Keratinocyte (primary cell): ENCODE data around the gene PSG4. TPM values are rescaled to one million over a fixed set of nuclear protein-coding genes. Genes with fewer than 3 reads are reported as not detected.
"Not testable (repeated sequence)": the region's sequence is repeated elsewhere in the genome, so short reads cannot be mapped to it uniquely, and the experiment has no call there.

Experiments
- DNase-seq: peaks from one replicate; pipeline ENCODE4 v3.0.0-alpha.2; 2011; ENCODE audit warnings: low read depth, missing footprints, low spot score
- FAIRE-seq: peaks from 2 replicates; lab custom pipeline; 2011; peaks lifted over from hg19 to GRCh38; lab: Jason Lieb, UNC
- H2AFZ ChIP-seq: 2 replicates; pipeline ENCODE4 v1.6.0; 2012; ENCODE audit warnings: low read length, control low read depth, inconsistent platforms; ENCODE audit not compliant: control insufficient read depth
- H3K27ac ChIP-seq: 2 replicates; pipeline ENCODE4 v1.5.1; 2011; ENCODE audit warnings: low read length; ENCODE audit not compliant: control insufficient read depth, insufficient read depth
- H3K27me3 ChIP-seq: 3 replicates; pipeline ENCODE4 v1.6.0; 2011; ENCODE audit warnings: low read length; ENCODE audit not compliant: control insufficient read depth, insufficient read depth; ENCODE audit errors: extremely low read depth
- H3K36me3 ChIP-seq, 2 experiments: 2 replicates in 1 of 2; 3 replicates in 1 of 2; pipeline ENCODE4 v1.5.1; 2011; ENCODE audit warnings: low read length in 2 of 2, mild to moderate bottlenecking in 1 of 2; ENCODE audit not compliant: control insufficient read depth in 2 of 2, insufficient read depth in 2 of 2; ENCODE audit errors: extremely low read depth in 1 of 2
- H3K4me1 ChIP-seq: 3 replicates; pipeline ENCODE4 v1.5.1; 2011; ENCODE audit warnings: low read length; ENCODE audit not compliant: control insufficient read depth, insufficient read depth; ENCODE audit errors: extremely low read depth
- H3K4me2 ChIP-seq: 3 replicates; pipeline ENCODE4 v1.6.0; 2011; ENCODE audit warnings: low read depth, low read length; ENCODE audit not compliant: control insufficient read depth, insufficient read depth; ENCODE audit errors: extremely low read depth
- H3K4me3 ChIP-seq, 3 experiments: fragments of 200-600 bp in 1 of 3; sonication (generic) in 1 of 3; 2 replicates in 2 of 3; 3 replicates in 1 of 3; pipeline ENCODE4 v1.5.1; 2011 to 2016; ENCODE audit warnings: low read length in 3 of 3, mild to moderate bottlenecking in 3 of 3, control low read depth in 2 of 3, inconsistent platforms in 1 of 3, low read depth in 1 of 3, mixed read lengths in 1 of 3, mixed run types in 1 of 3, moderate library complexity in 1 of 3; ENCODE audit not compliant: control insufficient read depth in 2 of 3, insufficient read depth in 2 of 3; ENCODE audit errors: extremely low read depth in 1 of 3
- H3K79me2 ChIP-seq: 2 replicates; pipeline ENCODE4 v1.6.0; 2012; ENCODE audit warnings: low read length; ENCODE audit not compliant: control insufficient read depth, insufficient read depth
- H3K9ac ChIP-seq: 3 replicates; pipeline ENCODE4 v1.6.0; 2011; ENCODE audit warnings: low read length; ENCODE audit not compliant: control insufficient read depth, insufficient read depth; ENCODE audit errors: extremely low read depth
- H3K9me1 ChIP-seq: 3 replicates; pipeline ENCODE4 v1.6.0; 2011; ENCODE audit warnings: low read length; ENCODE audit not compliant: control insufficient read depth, insufficient read depth; ENCODE audit errors: extremely low read depth
- H3K9me3 ChIP-seq: 2 replicates; pipeline ENCODE4 v1.5.1; 2012; ENCODE audit warnings: low read depth, low read length; ENCODE audit not compliant: control insufficient read depth
- H4K20me1 ChIP-seq: 3 replicates; pipeline ENCODE4 v1.6.0; 2011; ENCODE audit warnings: low read length; ENCODE audit not compliant: control insufficient read depth, insufficient read depth; ENCODE audit errors: extremely low read depth
- EZH2 ChIP-seq: IDR thresholded peaks from one replicate; pipeline ENCODE4 v1.6.1; 2012; ENCODE audit warnings: inconsistent platforms, mild to moderate bottlenecking, low read length, moderate library complexity
- dilution Hi-C: fragments of 300-500 bp; cut with MboI; formaldehyde crosslinking; loops from one replicate; pipeline ENCODE4 v1.7.0; 2020; ENCODE audit warnings: low sequenced_read_pairs; ENCODE audit not compliant: extremely low pct_ligation_motif_present
- polyA plus RNA-seq, 5 experiments: library from polyadenylated mRNA; depleted of rRNA in 3 of 5; stranded (reverse) in 3 of 5; stranded (forward) in 1 of 5; unstranded in 1 of 5; fragments of >200 nt; gene quantifications; 1 replicate in 1 of 5; 2 replicates in 3 of 5; 3 replicates in 1 of 5; pipeline versions ENCODE4 v1.2.1 to v1.2.3, GENCODE V29; 2011 to 2012; ENCODE audit warnings: missing spikeins in 2 of 5, low read depth in 1 of 5, low replicate concordance in 1 of 5
- TF ChIP-seq, protein P1 (sequence below), 3 experiments: IDR thresholded peaks in 1 of 3; conservative IDR thresholded peaks in 1 of 3; optimal IDR thresholded peaks in 1 of 3; 2 replicates in 2 of 3; 3 replicates in 1 of 3; pipeline versions ENCODE3 to v1.5.1; 2011; ENCODE audit warnings: low read length in 3 of 3, mild to moderate bottlenecking in 3 of 3, moderate library complexity in 2 of 3, control low read depth in 1 of 3, inconsistent platforms in 1 of 3; ENCODE audit not compliant: insufficient read depth in 2 of 3; ENCODE audit errors: extremely low read depth in 1 of 3

Gene PSG4
- polyA plus RNA-seq, 1 donor (not counting 4 experiments of a cell fraction or from before 2014, with no cell fraction given) = 0.10 TPM

DNA sequence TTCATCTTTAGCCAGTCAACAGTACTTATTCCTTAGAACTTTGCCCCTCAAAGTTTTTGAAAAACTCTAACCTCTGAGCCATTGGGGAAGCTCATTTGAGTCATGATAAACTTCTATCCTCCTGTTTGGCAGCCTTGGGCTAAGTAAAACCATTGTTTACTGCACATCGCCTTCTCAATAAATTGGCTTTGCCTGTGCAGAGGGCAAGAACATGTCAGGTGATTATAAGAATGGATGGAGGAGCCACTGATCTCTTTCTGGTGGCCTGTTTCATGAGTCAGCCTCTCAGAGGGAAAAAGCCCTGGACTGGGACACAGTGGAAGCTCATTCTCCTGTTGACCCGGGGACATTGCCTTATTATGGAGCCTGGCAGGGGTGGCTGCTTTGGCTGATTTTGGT lies 19.4 kb upstream of the PSG4 start:
- H3K9me1 ChIP-seq = no peaks in the 10 kb centered on the region
- no peaks in the 10 kb centered on the region for H3K4me1 ChIP-seq
- no peaks in the 10 kb centered on the region for H3K27me3 ChIP-seq
- H3K79me2 ChIP-seq = no peaks in the 10 kb centered on the region
- no peaks in the 10 kb centered on the region for H3K36me3 ChIP-seq
- dilution Hi-C loops = no loop called here
- H4K20me1 ChIP-seq = no peaks in the 10 kb centered on the region
- no peaks in the 10 kb centered on the region for H3K9me3 ChIP-seq
- FAIRE-seq (no peak), DNase-seq (no peak)
- no peak overlapping the region for H2AFZ ChIP-seq
- no peak overlapping the region for H3K27ac ChIP-seq
- TF ChIP-seq EZH2 = no peak
- TF ChIP-seq, protein P1, sequence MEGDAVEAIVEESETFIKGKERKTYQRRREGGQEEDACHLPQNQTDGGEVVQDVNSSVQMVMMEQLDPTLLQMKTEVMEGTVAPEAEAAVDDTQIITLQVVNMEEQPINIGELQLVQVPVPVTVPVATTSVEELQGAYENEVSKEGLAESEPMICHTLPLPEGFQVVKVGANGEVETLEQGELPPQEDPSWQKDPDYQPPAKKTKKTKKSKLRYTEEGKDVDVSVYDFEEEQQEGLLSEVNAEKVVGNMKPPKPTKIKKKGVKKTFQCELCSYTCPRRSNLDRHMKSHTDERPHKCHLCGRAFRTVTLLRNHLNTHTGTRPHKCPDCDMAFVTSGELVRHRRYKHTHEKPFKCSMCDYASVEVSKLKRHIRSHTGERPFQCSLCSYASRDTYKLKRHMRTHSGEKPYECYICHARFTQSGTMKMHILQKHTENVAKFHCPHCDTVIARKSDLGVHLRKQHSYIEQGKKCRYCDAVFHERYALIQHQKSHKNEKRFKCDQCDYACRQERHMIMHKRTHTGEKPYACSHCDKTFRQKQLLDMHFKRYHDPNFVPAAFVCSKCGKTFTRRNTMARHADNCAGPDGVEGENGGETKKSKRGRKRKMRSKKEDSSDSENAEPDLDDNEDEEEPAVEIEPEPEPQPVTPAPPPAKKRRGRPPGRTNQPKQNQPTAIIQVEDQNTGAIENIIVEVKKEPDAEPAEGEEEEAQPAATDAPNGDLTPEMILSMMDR (optimal IDR thresholded peaks at IDR 0.05 in 1 of 3, IDR thresholded peaks at IDR 0.05 in 1 of 3, conservative IDR thresholded peaks at IDR 0.05 in 1 of 3; ENCODE audit: extremely low read depth in 1 of 3, insufficient read depth in 2 of 3, low read length in 3 of 3) = no peak
- no peak overlapping the region for H3K4me2 ChIP-seq
- no peak overlapping the region for H3K9ac ChIP-seq
- no peak overlapping the region for H3K4me3 ChIP-seq

DNA sequence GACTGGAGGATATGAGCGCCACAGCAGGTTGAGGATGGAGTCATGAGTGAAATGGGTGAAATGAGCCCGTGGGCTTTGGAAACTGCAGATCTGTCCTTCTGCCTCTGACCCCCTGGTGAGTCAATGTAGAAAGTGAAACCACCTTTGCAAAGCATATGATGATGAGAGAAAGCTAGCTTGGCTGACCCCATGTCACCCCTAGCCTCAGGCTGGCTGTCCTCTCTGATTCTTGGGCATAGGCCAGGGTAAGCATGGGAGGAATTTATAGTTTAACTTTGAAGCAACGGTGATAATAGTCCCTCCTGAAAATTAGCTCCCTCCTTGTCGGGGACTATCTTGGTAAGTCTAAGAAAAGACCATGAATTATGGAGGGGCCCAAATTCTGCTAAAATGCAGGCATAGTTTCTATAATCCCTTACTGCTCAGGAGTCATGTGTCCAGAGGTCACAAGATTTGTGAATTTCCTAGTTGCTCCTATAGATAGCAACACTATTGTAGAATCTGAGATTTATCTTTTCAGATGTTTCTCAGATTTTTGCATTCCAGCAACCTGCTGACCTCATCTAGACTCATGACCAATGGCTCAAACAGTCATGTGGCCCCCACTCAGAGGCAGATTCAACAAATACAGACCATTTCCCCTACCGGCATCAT lies 18.9 kb upstream of the PSG4 start:
- not testable (repeated sequence) for H3K9me1 ChIP-seq, H3K4me2 ChIP-seq

DNA sequence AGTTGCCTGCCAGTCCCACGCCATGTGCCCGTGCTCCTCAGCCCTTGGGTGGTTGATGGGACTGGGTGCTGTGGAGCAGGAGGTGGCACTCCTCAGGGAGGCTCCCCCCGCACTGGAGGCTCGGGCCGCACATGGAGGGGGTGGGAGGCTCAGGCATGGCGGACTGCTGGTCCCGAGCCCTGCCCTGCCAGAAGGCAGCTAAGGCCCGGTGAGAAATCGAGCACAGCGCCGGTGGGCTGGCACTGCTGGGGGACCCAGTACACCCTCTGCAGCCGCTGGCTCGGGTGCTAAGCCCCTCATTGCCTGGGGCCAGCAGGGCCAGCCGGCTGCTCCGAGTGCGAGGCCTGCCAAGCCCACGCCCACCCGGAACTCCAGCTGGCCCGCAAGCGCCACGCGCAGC lies 16.5 kb upstream of the PSG4 start:
- H3K27me3 ChIP-seq, H3K9me3 ChIP-seq, H3K9me1 ChIP-seq, H3K4me3 ChIP-seq, dilution Hi-C loops, H3K4me2 ChIP-seq, H3K27ac ChIP-seq, DNase-seq, H4K20me1 ChIP-seq, FAIRE-seq, H3K79me2 ChIP-seq, H3K9ac ChIP-seq, H3K36me3 ChIP-seq, H2AFZ ChIP-seq, H3K4me1 ChIP-seq: not testable (repeated sequence)

More for the DNA sequence above, 18.9 kb upstream of the PSG4 start:
- H3K9me3 ChIP-seq, dilution Hi-C loops, H3K79me2 ChIP-seq, H4K20me1 ChIP-seq, H3K4me1 ChIP-seq, H3K9ac ChIP-seq, DNase-seq, H3K27me3 ChIP-seq, H2AFZ ChIP-seq, H3K36me3 ChIP-seq, H3K27ac ChIP-seq, FAIRE-seq, H3K4me3 ChIP-seq: not testable (repeated sequence)

DNA sequence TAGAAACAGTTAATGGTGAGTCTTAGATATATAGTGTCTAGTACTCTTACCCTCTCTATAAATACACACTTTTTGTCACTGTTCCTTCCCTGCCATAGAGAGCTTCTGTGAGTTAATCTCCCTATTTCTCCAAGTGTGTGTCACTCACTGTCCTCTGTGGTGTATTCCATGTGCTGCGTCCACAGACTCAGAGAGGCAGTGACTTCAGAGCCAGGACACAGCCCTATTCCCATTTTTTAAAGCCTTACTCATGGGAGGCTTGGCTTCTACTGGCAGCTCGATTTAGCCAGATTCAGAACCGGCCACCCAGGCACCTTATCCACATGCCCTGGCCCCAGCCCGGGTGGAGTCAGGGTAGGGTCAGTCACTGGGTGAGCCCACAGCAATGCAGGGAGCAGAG lies 13.7 kb upstream of the PSG4 start:
- dilution Hi-C loops, H2AFZ ChIP-seq, H3K36me3 ChIP-seq, H3K4me2 ChIP-seq, H3K27ac ChIP-seq, H3K4me1 ChIP-seq, H3K4me3 ChIP-seq, H4K20me1 ChIP-seq, H3K9me3 ChIP-seq, FAIRE-seq, H3K79me2 ChIP-seq, H3K27me3 ChIP-seq, DNase-seq, H3K9ac ChIP-seq, H3K9me1 ChIP-seq: not testable (repeated sequence)
